ENCODE data around the gene AGGF1. TPM values are rescaled to one million over a fixed set of nuclear protein-coding genes. Genes with fewer than 3 reads are reported as not detected.
"Not testable (repeated sequence)": the region's sequence is repeated elsewhere in the genome, so short reads cannot be mapped to it uniquely, and the experiment has no call there.

Gene AGGF1
- total and polyA plus RNA-seq, 7 donors = 8.4 to 21.8 (median 16.3) TPM

DNA sequence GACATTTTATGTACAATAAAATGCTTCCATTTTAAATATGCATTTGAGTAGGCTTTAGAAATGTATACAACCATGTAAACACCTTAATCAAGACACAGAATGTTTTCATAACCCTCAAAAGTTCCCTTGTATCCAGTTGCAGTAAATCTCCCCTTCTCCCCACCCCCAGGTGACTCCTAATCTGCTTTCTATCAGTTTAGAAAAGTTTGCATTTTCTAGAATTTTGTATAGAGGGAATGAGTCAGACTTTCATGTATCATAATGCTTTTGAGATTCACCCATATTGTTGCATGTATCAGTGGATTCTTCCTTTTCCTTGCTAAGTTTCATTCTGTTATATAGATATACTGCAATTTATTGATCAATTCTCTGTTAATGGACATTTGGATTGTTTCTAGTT is 74.6 kb downstream of the AGGF1 start:
- Histone ChIP-seq H3K27me3 (no peaks in the 10 kb centered on the region), H3K4me3 (no peak overlapping the region), H3K9me3 (no peaks in the 10 kb centered on the region), H3K36me3 (no peaks in the 10 kb centered on the region), H3K27ac (no peak overlapping the region), H3K4me1 (no peaks in the 10 kb centered on the region)
- TF ChIP-seq POLR2A (IDR thresholded peaks at IDR 0.05) = no peak
- TF ChIP-seq, protein P1, sequence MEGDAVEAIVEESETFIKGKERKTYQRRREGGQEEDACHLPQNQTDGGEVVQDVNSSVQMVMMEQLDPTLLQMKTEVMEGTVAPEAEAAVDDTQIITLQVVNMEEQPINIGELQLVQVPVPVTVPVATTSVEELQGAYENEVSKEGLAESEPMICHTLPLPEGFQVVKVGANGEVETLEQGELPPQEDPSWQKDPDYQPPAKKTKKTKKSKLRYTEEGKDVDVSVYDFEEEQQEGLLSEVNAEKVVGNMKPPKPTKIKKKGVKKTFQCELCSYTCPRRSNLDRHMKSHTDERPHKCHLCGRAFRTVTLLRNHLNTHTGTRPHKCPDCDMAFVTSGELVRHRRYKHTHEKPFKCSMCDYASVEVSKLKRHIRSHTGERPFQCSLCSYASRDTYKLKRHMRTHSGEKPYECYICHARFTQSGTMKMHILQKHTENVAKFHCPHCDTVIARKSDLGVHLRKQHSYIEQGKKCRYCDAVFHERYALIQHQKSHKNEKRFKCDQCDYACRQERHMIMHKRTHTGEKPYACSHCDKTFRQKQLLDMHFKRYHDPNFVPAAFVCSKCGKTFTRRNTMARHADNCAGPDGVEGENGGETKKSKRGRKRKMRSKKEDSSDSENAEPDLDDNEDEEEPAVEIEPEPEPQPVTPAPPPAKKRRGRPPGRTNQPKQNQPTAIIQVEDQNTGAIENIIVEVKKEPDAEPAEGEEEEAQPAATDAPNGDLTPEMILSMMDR (IDR thresholded peaks at IDR 0.05) = no peak
- TF ChIP-seq POLR2AphosphoS5 (IDR thresholded peaks at IDR 0.05) = no peak
- TF ChIP-seq EP300 (IDR thresholded peaks at IDR 0.05) = no peak
- intact Hi-C loops (cut with DNase I) = no loop called here
- no peak for DNase-seq

DNA sequence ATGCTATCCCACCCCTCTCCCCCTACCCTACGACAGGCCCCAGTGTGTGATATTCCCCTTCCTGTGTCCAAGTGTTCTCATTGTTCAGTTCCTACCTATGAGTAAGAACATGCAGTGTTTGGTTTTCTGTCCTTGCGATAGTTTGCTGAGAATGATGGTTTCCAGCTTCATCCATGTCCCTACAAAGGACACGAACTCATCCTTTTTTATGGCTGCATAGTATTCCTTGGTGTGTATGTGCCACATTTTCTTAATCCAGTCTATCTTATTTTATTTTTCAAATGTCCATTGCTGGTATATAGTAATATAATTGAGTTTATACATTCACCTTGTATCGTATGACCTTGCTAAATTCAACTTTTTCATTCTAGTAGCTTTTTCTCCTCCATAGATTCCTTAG is 76.8 kb downstream of the AGGF1 start:
- H3K36me3 ChIP-seq; H3K9me3 ChIP-seq; H3K4me3 ChIP-seq; H3K27ac ChIP-seq; H3K27me3 ChIP-seq; DNase-seq; H3K4me1 ChIP-seq; intact Hi-C loops (cut with DNase I): not testable (repeated sequence)
- WGBS, 2 donors = 93 to 94% methylated on average over 4 of the region's 4 CpGs

Small RNAs within 50 kb of the gene (small RNA-seq; reads per million reads assigned to genes)
- gene SNORA47 = 101 to 436 (median 281) reads per million in 3 donors

Other genes starting within 250 kb of the AGGF1 start
- gene F2RL1, start 211.4 kb upstream of the AGGF1 start, total RNA-seq = under 1 TPM; 0.16 to 0.55 (median 0.31) TPM
- 10 to 100 TPM; 15.0 to 51.7 (median 24.5) TPM for gene F2RL1, start 211.4 kb upstream of the AGGF1 start, polyA plus RNA-seq
- gene S100Z, start 180.4 kb upstream of the AGGF1 start, total RNA-seq = not detected
- gene S100Z, start 180.4 kb upstream of the AGGF1 start, polyA plus RNA-seq = under 1 TPM; 0.25 to 0.69 (median 0.60) TPM
- 1 to 10 TPM in 1 of 4 donors, under 1 TPM in 1, not detected in 2; 0.54 to 3.2 TPM for gene CRHBP, start 77.4 kb upstream of the AGGF1 start, total RNA-seq
- 1 to 10 TPM in 1 of 3 donors, under 1 TPM in 2; 0.31 to 1.8 (median 0.92) TPM for gene CRHBP, start 77.4 kb upstream of the AGGF1 start, polyA plus RNA-seq
- gene ZBED3, start 56.9 kb downstream of the AGGF1 start, total RNA-seq = 10 to 100 TPM in 2 of 4 donors, 1 to 10 TPM in 2; 7.7 to 14.6 (median 10.9) TPM
- 1 to 10 TPM; 1.8 to 4.3 (median 2.1) TPM for gene ZBED3, start 56.9 kb downstream of the AGGF1 start, polyA plus RNA-seq
- 10 to 100 TPM in 1 of 4 donors, 1 to 10 TPM in 3; 2.9 to 11.3 (median 6.1) TPM for gene PDE8B, start 180.3 kb downstream of the AGGF1 start, total RNA-seq
- under 1 TPM; 0.23 to 0.60 (median 0.52) TPM for gene PDE8B, start 180.3 kb downstream of the AGGF1 start, polyA plus RNA-seq